Heart left ventricle (tissue), 16 donors: ENCODE results near the gene SLC30A10. TPM values are rescaled to one million over a fixed set of nuclear protein-coding genes. Genes with fewer than 3 reads are reported as not detected.
"Not testable (repeated sequence)": the region's sequence is repeated elsewhere in the genome, so short reads cannot be mapped to it uniquely, and the experiment has no call there.

Source experiments
- ATAC-seq, 4 donors: fragments of 200-7000 bp; cut with Tn5 transposase; one replicate each; pipeline ENCODE4 v1.9.1; 2020 to 2022; ENCODE audit warnings: moderate library complexity in 4 of 4, mild to moderate bottlenecking in 3 of 4, moderate number of reproducible peaks in 1 of 4
- DNase-seq, 5 donors: peaks; one replicate each; pipeline ENCODE4 v3.0.0-alpha.2; 2020
- H3K27ac ChIP-seq, 12 donors: fragments of 200-600 bp; sonication (generic) in 4 of 12; one replicate each; pipeline versions ENCODE4 v1.5.0 to v1.8.0; 2016 to 2022; ENCODE audit warnings: mild to moderate bottlenecking in 2 of 12
- H3K27me3 ChIP-seq, 9 donors: fragments of 200-600 bp; sonication (generic) in 2 of 9; one replicate each; pipeline versions ENCODE4 v1.5.1 to v1.8.0; 2016 to 2022; ENCODE audit warnings: mild to moderate bottlenecking in 3 of 9
- H3K36me3 ChIP-seq, 9 donors: fragments of 200-600 bp; sonication (generic) in 2 of 9; one replicate each; pipeline versions ENCODE4 v1.5.0 to v1.8.0; 2018 to 2022; ENCODE audit warnings: mild to moderate bottlenecking in 2 of 9
- H3K4me1 ChIP-seq, 12 donors: fragments of 200-600 bp; sonication (generic) in 4 of 12; one replicate each; pipeline versions ENCODE4 v1.5.0 to v1.8.0; 2016 to 2022; ENCODE audit warnings: mild to moderate bottlenecking in 3 of 12
- H3K4me3 ChIP-seq, 12 donors: fragments of 200-600 bp; sonication (generic) in 4 of 12; one replicate each; pipeline versions ENCODE4 v1.5.0 to v1.8.0; 2017 to 2022; ENCODE audit warnings: mild to moderate bottlenecking in 9 of 12, moderate library complexity in 4 of 12
- H3K9me3 ChIP-seq, 12 donors: fragments of 200-600 bp; sonication (generic) in 4 of 12; one replicate each; pipeline versions ENCODE4 v1.5.0 to v1.8.0; 2016 to 2022; ENCODE audit warnings: mild to moderate bottlenecking in 1 of 12
- POLR2A ChIP-seq, 2 donors: fragments of 450-650 bp; IDR thresholded peaks; one replicate each; pipeline ENCODE4 v1.6.1; 2017; ENCODE audit warnings: antibody characterized with exemption in 2 of 2, mild to moderate bottlenecking in 2 of 2, moderate library complexity in 2 of 2
- WGBS, 4 donors: extraction: QIAGEN DNeasy Blood & Tissue Kit in 2 of 4; methylation state at CpG; one replicate each; pipeline versions ENCODE4 v1.1.5 to v1.1.7; 2013 to 2018; 5-methylcytosine and 5-hydroxymethylcytosine counted together
- intact Hi-C, 10 donors: fragments of 100-400 bp; cut with DNase I; formaldehyde crosslinking; loops; one replicate each; pipeline versions ENCODE4 v1.11.1 to v1.14.2; 2022
- polyA plus RNA-seq, 2 donors: library from polyadenylated mRNA; stranded (reverse); fragments of 200-250 nt; gene quantifications; one replicate each; pipeline ENCODE4 v1.2.3, GENCODE V29; 2013
- total RNA-seq, 9 donors: library from RNA; depleted of rRNA in 2 of 9; stranded (reverse); fragments of >200 nt in 2 of 9; fragmentation: NEBNext Ultra II Directional in 3 of 9; extraction: Animal tissue kit (Norgen Biotek cat#: 25700) in 3 of 9; gene quantifications; one replicate each; pipeline versions ENCODE4 v1.1.0 to v1.2.4, GENCODE V29; 2016 to 2023
- TF ChIP-seq, protein P1 (sequence below), 12 donors: fragments of 200-600 bp; sonication (generic) in 4 of 12; IDR thresholded peaks; one replicate each; pipeline versions ENCODE4 v1.5.0 to v1.8.0; 2018 to 2022; ENCODE audit warnings: antibody characterized with exemption in 12 of 12, mild to moderate bottlenecking in 5 of 12
- donor health status: ischemic (EF 13 %, LVEDD 7.1; RV severe dilation, severe dysfunction).
- donor health status: healthy with polysubstance abuse.
- donor health status: DM: no; HTN: yes; CAD: no.
- donor health status: DM: no; HTN: no; CAD: no.
- donor health status: ischemic (EF 25% LVEDD 6.9; RV normal size, moderate dysfunction).
- donor health status: ischemic (EF 25% LVEDD 5.7; RV mildly dilated, moderate dysfunction).
- donor health status: healthy.
- donor health status: DM: yes; HTN: yes; CAD: no.
- donor health status: ischemic (EF 35%, LVEDD 5.7; RV mildly dilated, moderate dysfunction).
- donor health status: nonischemic (EF 11% LVEDD 7.7; RV severe dilation, severe dysfunction).
- donor health status: DM: yes; HTN: yes; CAD: no.
- donor health status: PGD.
- donor health status: ischemic (EF 29% LVEDD 5.4; RV normal size, mild dysfunction).
- donor health status: nonischemic (EF 23%, LVEDD 6.1; RV moderate dilation, normal function).

The SLC30A10 gene
- total and polyA plus RNA-seq, 11 donors: 0.08 to 0.55 (median 0.16) TPM; not detected in 6

DNA sequence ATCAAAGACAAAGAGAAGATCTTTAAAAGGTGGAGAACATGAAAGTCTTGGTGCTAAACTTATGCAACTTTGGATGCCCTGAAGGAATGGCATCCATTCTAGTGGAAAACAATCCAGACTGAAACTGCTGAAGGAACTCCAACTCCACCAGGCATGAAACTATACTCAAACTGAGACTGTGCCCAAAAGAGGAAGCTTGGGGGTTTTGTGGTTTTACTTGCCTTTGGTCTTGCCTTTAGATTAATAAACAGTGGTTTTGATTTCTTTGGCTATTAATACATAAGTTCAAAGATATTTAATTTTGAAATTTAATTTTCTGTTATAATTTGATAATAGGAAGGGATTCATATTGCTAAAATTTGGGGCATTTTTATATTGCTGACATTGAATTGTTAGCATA lies 17.4 kb upstream of the SLC30A10 start:
- H3K4me3 ChIP-seq: no peak overlapping the region
- no peak for ATAC-seq
- H3K36me3 ChIP-seq: no peaks in the 10 kb centered on the region
- no peak overlapping the region for H3K27ac ChIP-seq
- peaks cover 0 to 7% (median 0%) of the 10 kb centered on the region in 12 donors for H3K9me3 ChIP-seq
- TF ChIP-seq, protein P1, sequence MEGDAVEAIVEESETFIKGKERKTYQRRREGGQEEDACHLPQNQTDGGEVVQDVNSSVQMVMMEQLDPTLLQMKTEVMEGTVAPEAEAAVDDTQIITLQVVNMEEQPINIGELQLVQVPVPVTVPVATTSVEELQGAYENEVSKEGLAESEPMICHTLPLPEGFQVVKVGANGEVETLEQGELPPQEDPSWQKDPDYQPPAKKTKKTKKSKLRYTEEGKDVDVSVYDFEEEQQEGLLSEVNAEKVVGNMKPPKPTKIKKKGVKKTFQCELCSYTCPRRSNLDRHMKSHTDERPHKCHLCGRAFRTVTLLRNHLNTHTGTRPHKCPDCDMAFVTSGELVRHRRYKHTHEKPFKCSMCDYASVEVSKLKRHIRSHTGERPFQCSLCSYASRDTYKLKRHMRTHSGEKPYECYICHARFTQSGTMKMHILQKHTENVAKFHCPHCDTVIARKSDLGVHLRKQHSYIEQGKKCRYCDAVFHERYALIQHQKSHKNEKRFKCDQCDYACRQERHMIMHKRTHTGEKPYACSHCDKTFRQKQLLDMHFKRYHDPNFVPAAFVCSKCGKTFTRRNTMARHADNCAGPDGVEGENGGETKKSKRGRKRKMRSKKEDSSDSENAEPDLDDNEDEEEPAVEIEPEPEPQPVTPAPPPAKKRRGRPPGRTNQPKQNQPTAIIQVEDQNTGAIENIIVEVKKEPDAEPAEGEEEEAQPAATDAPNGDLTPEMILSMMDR (IDR thresholded peaks at IDR 0.05): no peak
- no peak for TF ChIP-seq POLR2A (IDR thresholded peaks at IDR 0.05)
- DNase-seq: no peak
- intact Hi-C loops: no loop called here
- no peaks in the 10 kb centered on the region for H3K4me1 ChIP-seq
- H3K27me3 ChIP-seq: peaks cover 0 to 19% (median 0%) of the 10 kb centered on the region in 9 donors

DNA sequence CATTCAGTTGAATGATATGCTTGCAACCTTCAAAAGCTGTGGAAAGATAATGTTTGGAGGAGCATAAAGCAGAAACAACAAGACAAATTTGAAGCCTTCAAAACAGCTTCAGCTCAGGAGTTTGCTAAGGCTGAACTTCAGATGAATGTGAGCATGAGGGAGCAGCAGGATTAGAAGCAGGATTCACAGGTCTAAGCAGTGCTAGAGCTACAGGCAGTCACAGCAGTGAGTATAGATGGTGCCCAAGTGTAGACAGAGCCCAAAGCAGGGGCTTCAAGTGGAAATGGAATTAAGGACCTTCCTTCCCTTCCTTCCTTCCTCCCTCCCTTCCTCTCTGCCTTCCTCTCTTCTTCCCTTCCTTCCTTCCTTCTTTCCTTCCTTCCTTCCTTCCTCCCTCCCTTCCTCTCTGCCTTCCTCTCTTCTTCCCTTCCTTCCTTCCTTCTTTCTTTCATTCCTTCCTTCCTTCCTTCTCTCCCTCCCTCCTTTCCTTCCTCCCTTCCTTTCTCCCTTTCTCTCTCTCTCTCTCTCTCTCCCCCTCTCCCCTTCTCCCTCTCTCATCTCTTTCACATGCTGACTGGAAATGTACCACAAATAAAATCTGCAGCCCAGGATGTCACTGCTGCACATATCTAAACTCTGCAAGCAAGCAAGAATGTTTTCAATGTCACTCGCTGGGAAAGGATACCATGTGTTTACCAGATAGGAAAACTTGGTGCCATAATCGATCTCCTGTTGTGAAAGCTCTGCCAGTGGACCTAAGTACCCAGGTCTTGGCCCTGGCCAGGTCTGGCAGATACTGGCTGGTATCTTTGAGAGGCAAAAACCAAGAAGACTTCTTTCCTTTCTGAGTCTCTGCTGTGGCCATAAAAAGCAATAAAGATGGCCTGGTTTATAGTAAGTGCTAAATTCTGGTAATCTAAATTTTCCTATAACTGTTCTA lies 13.1 kb upstream of the SLC30A10 start:
- no peak overlapping the region for H3K27ac ChIP-seq
- H3K36me3 ChIP-seq: no peaks in the 10 kb centered on the region
- peaks cover 0 to 16% (median 0%) of the 10 kb centered on the region in 9 donors for H3K27me3 ChIP-seq
- no peak for TF ChIP-seq POLR2A (IDR thresholded peaks at IDR 0.05)
- TF ChIP-seq, protein P1 (IDR thresholded peaks at IDR 0.05): no peak
- 62 to 70% (median 63%) methylated on average over 2 of the region's 2 CpGs for WGBS, 4 donors
- intact Hi-C loops: no loop called here
- peaks cover 0 to 7% (median 0%) of the 10 kb centered on the region in 12 donors for H3K9me3 ChIP-seq
- H3K4me3 ChIP-seq: no peak overlapping the region
- no peaks in the 10 kb centered on the region for H3K4me1 ChIP-seq
- ATAC-seq (no peak), DNase-seq (no peak)

DNA sequence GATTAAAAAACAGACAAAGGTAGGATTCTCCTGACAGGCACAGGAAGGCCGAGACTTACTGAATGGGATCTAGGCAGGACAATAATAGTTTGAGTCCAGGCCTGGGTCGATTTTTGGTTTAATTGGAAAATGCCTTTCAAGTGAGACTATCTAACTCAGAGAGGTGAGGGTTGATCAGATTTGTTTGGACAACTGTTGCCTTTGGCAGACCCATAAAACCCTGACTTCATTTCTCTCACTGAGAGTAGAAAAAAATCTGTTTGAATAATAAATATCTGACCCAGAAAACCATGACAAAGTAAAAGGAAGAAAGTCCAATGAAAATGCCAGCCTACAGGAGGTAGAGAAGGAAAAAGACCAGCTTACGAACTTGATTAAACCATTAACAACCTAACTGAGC lies 12.3 kb upstream of the SLC30A10 start:
- H3K27ac ChIP-seq: no peak overlapping the region
- H3K27me3 ChIP-seq: peaks cover 0 to 15% (median 0%) of the 10 kb centered on the region in 9 donors
- H3K4me1 ChIP-seq: no peaks in the 10 kb centered on the region
- 56 to 68% (median 66%) methylated on average over 3 of the region's 3 CpGs for WGBS, 4 donors
- no peak for TF ChIP-seq POLR2A (IDR thresholded peaks at IDR 0.05)
- TF ChIP-seq, protein P1 (IDR thresholded peaks at IDR 0.05): no peak
- peaks cover 0 to 7% (median 0%) of the 10 kb centered on the region in 12 donors for H3K9me3 ChIP-seq
- no peak for DNase-seq
- intact Hi-C loops: no loop called here
- no peaks in the 10 kb centered on the region for H3K36me3 ChIP-seq
- no peak overlapping the region for H3K4me3 ChIP-seq
- no peak for ATAC-seq

DNA sequence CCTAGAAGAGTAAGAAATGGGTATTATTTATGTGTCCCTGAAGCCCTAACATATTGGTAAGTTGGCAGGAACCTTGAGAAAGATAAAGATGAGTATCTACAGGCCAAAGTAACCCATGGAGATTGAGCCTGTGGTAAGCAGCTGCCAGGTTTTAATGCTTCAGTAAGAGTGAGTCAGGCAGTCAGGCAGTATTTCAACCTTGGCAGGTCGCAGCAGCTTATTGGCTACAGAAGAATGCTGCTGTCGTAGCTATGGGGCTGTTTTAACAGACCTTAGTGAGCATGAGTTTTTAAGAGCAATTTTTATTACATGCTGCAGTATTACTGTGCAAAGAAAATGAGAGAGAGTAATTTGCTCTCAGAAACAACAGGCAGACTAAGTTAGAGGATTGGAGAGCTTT lies 10.3 kb upstream of the SLC30A10 start:
- ATAC-seq: no peak
- Histone ChIP-seq H3K4me1 (no peaks in the 10 kb centered on the region), H3K27me3 (peaks cover 0 to 11% (median 0%) of the 10 kb centered on the region in 9 donors), H3K9me3 (peaks cover 0 to 7% (median 0%) of the 10 kb centered on the region in 12 donors), H3K4me3 (no peak overlapping the region), H3K36me3 (no peaks in the 10 kb centered on the region), H3K27ac (no peak overlapping the region)
- intact Hi-C loops: no loop called here
- WGBS, 4 donors: 39 to 67% (median 58%) methylated on average over 2 of the region's 2 CpGs
- no peak for TF ChIP-seq POLR2A (IDR thresholded peaks at IDR 0.05)
- TF ChIP-seq, protein P1 (IDR thresholded peaks at IDR 0.05): no peak
- DNase-seq: no peak

DNA sequence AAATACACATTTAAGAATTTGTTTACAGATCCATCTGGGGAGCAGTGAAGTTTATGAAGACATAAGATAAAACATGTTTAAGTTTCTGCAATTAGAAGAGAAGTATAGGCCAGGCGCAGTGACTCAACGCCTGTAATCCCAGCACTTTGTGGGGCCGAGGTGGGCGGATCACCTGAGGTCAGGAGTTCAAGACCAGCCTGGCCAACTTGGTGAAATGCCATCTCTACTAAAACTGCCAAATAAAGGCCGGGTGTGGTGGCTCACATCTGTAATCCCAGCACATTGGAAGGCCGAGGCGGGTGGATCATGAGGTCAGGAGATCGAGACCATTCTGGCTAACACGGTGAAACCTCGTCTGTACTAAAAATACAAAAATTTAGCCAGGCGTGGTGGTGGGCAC lies 5.4 kb upstream of the SLC30A10 start:
- DNase-seq, H3K4me1 ChIP-seq: not testable (repeated sequence)
- WGBS, 4 donors: 87 to 92% (median 90%) methylated on average over 11 of the region's 11 CpGs

More for the DNA sequence above, 5.4 kb upstream of the SLC30A10 start:
- H3K36me3 ChIP-seq, intact Hi-C loops, H3K27ac ChIP-seq, ATAC-seq, H3K9me3 ChIP-seq, H3K4me3 ChIP-seq, H3K27me3 ChIP-seq: not testable (repeated sequence)
